Keratinocyte (primary cell): Measurements from ENCODE around the gene NEGR1.

Experiments
- EZH2 ChIP-seq: IDR thresholded peaks from one replicate; pipeline ENCODE4 v1.6.1; 2012; ENCODE audit warnings: inconsistent platforms, mild to moderate bottlenecking, low read length, moderate library complexity
- TF ChIP-seq, protein P1 (sequence below), 3 experiments: IDR thresholded peaks in 1 of 3; conservative IDR thresholded peaks in 1 of 3; optimal IDR thresholded peaks in 1 of 3; 2 replicates in 2 of 3; 3 replicates in 1 of 3; pipeline versions ENCODE3 to v1.5.1; 2011; ENCODE audit warnings: low read length in 3 of 3, mild to moderate bottlenecking in 3 of 3, moderate library complexity in 2 of 3, control low read depth in 1 of 3, inconsistent platforms in 1 of 3; ENCODE audit not compliant: insufficient read depth in 2 of 3; ENCODE audit errors: extremely low read depth in 1 of 3

DNA sequence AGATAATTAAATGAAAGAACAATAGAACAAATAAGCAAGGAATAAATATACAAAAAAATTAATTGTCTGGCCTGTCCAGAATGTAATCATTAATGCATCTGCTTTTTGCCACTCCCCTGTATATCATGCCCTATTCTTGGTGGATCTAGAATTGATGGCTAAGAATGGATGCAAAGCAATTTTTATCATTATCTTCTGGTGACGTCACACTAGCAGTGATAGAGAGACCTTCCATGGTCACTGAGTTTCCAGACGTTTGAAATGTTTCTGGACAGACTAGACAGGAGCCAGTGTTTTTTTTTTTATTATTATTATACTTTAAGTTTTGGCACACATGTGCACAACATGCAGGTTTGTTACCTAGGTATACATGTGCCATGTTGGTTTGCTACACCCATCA is 563.0 kb downstream of the NEGR1 start:
- TF ChIP-seq, protein P1, sequence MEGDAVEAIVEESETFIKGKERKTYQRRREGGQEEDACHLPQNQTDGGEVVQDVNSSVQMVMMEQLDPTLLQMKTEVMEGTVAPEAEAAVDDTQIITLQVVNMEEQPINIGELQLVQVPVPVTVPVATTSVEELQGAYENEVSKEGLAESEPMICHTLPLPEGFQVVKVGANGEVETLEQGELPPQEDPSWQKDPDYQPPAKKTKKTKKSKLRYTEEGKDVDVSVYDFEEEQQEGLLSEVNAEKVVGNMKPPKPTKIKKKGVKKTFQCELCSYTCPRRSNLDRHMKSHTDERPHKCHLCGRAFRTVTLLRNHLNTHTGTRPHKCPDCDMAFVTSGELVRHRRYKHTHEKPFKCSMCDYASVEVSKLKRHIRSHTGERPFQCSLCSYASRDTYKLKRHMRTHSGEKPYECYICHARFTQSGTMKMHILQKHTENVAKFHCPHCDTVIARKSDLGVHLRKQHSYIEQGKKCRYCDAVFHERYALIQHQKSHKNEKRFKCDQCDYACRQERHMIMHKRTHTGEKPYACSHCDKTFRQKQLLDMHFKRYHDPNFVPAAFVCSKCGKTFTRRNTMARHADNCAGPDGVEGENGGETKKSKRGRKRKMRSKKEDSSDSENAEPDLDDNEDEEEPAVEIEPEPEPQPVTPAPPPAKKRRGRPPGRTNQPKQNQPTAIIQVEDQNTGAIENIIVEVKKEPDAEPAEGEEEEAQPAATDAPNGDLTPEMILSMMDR (optimal IDR thresholded peaks at IDR 0.05 in 1 of 3, IDR thresholded peaks at IDR 0.05 in 1 of 3, conservative IDR thresholded peaks at IDR 0.05 in 1 of 3; ENCODE audit: extremely low read depth in 1 of 3, insufficient read depth in 2 of 3, low read length in 3 of 3): no peak
- TF ChIP-seq EZH2: no peak
